HG03280 (cell line): ENCODE measurements around the gene PTPRF.

ENCODE experiments used
- ATAC-seq: cut with Tn5 transposase; IDR thresholded peaks from one replicate; pipeline ENCODE4 v1.9.1; 2021; ENCODE audit warnings: mild to moderate bottlenecking, moderate library complexity; ENCODE audit not compliant: unreplicated experiment

PTPRF gene

DNA sequence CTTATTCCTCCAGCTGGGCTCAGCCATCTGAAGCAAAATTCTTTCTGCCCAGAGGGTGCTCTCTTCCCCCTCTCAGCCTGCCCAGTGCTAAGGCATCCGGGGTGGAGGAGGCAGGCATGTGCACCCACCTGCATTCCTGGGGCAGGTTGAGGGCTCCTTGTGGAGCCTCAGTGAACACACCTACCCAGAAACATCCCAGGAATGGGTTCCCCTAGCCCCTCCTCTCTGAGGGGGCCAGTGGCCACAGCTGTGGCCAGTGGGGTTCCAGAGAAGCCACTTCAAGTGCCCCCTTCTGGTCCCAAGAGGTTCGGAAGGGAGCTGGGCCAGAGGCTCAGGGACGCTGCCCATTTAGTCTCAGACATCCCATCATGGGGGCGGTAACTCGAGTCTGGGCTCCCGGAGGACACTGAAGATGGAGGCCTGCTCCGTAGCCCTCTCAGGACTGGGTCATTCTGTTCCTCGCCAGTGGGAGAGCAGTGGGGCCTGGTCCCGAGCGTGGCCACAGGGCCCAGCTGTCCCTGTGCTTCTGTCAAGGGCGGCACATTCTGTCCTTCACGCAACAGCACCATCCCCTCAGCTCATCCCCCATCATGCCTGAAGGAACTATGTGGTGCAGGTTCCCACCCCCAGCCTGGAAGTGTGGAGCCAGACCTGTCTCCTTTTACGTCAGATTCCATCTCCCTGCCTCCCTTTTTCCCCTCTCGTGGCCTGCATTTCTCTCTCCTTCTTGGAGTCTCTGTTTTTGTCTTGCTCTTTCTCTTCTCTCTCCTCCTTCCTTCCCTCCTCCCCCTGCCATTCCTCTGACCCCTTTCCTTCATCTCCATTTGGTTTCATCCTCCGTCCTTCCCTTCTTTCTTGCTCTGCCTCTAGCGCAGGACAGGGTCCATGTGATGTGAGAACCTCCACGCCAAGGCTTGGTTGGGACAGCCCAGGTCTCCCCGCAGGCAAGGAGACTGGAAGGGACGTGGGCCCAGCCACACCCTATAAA lies 69.6 kb downstream of the PTPRF start:
- no peak for ATAC-seq

DNA sequence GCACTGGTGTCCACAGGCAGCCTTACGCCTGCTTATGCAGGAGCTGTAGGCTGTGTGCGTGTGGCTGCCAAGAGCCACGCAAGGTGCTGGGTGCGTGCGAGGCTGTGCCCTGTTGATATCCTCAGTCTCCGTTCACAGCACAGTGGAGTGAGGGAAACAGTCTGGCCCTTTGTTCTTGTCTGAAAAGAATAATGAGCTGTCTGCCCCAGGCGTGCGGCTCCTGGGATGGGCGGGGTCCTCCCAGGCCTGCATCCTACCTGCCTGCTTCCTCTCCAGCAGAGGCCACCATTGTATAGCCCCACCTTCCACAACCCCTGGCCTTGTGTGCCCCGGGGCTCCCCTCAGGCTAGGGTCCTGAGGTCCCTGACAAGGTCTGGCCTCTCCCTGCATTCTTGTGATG lies 72.3 kb downstream of the PTPRF start:
- ATAC-seq = no peak

DNA sequence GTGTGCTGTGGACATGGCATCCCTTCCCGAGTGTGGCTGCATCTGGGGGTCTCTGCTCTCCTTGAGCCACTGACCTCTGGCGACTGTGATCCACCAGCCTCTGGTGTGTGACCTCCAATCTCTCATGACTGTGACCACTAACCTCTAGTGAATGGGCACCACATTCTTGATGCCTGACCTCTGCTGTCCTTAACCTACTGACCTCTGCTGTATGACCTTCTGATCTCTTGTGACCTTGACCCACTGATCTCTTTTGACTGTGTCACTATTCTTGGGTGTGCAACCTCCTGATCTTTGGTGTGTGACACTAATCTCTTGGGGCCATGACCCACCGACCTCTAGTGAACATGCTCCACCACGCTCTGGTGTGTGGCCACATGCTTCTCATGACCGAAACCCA lies 73.5 kb downstream of the PTPRF start:
- no peak for ATAC-seq

DNA sequence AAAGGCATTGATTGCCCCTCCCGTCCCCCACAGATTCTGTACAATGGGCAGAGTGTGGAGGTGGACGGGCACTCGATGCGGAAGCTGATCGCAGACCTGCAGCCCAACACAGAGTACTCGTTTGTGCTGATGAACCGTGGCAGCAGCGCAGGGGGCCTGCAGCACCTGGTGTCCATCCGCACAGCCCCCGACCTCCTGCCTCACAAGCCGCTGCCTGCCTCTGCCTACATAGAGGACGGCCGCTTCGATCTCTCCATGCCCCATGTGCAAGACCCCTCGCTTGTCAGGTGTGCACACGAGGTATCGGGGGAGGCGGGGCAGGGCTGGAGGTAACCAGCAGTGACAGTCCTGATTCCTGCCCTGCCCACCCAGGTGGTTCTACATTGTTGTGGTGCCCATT lies 74.5 kb downstream of the PTPRF start:
- no peak for ATAC-seq

DNA sequence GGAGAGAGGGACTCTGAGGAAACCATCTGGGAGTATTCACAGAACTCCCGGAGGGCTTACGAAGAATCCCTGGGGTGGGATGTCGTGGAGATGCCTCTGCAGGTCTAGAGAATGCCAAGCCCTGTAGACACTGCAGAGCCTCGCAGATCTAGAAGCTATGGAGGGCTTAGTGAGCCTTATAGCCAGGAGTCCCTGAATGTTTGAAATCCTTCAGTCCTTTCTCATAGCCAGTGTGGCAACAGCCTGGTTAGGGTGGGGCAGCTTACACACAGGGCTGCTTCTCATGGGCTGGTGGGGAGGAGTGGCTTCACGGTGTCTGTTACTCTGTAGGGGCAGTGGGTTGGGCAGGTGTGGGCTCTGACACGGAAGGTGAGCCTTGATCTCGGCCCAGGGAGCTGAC lies 75.1 kb downstream of the PTPRF start:
- ATAC-seq = no peak

DNA sequence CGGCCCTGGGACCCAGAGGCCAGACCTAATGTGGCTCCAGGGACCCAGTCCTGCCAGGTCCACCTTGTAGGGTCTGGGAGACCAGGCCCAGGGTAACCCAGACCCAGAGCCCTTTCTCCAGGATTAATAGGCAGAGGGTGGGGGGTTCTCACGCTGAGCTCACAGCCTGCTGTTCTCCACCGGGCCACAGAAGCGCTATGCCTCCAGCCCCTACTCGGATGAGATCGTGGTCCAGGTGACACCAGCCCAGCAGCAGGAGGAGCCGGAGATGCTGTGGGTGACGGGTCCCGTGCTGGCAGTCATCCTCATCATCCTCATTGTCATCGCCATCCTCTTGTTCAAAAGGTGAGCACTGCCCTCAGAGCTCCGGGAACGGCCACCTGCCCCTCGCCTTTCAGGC lies 75.9 kb downstream of the PTPRF start:
- ATAC-seq = no peak

DNA sequence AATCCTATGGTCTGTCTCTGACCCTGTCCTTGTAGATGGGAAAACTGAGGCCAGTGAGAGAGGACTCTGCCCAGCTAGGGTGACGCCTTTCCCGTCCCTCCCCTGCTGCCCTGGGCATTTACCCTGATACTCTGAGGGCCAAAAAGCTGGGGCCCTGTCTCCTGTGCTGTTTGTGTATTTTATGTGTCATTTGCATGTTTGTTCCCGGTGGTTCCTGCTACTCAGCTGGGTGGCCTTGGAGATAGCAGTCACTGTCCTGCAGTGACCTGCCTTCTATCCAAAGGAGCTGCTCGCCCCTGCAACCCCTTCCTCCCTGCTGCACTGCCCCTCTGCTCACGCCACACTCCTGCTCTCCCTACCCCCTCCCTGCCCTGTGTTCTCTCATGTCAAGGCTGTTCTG lies 78.1 kb downstream of the PTPRF start:
- ATAC-seq = no peak

DNA sequence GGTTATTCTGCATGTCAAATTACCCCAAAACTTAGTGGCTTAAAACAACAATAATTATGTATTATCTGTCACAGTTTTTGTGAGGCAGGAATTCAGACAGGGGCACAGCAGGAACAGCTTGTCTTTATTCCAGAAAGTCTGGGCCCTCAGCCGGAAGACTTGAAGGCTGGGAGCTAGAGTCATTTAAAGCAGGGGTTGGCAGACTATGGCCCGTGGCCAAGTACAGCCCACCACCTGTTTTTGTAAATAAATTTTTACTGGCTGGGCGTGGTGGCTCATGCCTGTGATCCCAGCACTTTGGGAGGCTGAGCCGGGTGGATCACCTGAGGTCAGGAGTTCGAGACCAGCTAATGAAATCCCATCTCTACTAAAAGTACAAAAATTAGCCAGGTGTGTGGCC lies 79.7 kb downstream of the PTPRF start:
- ATAC-seq = no peak

DNA sequence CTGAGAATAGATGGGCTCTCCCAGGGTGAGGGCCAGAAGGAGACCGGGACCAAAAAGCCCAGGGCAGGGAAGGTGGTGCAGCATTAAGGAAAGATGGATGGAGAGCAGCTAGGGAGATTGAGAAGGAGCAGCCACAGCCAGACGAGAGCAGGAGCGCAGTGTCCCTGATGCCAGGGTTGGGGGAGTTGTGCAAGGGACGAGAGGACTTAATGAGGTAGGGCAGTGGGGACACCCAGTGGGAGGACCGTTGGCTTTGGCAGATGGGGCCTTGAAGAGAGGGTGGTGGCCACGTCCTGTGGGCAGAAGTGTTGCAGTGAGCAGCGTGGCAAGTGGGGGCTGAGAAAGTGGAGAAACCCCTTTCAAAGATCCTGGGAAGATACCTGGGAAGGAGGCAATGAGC lies 81.3 kb downstream of the PTPRF start:
- no peak for ATAC-seq

DNA sequence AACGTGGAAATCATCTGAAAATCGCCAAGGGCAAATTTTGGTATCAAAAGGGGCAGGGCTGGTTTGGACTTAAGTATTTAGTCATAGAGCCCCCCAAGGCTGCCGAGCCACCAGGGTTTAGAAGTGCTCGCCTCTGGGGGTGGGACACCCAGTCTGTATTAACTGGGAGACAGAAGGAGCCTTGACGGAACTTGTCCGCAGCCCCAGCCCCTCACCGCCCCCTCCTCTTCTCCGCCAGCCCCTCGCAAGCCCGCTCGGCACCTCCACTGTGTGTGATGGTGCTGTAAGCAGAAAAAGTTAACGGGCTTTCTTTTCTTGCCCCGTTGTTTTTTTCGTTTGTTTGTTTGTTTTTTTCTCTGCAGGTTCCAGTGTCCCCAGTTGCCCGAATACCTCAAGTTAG lies 81.7 kb downstream of the PTPRF start:
- no peak for ATAC-seq

DNA sequence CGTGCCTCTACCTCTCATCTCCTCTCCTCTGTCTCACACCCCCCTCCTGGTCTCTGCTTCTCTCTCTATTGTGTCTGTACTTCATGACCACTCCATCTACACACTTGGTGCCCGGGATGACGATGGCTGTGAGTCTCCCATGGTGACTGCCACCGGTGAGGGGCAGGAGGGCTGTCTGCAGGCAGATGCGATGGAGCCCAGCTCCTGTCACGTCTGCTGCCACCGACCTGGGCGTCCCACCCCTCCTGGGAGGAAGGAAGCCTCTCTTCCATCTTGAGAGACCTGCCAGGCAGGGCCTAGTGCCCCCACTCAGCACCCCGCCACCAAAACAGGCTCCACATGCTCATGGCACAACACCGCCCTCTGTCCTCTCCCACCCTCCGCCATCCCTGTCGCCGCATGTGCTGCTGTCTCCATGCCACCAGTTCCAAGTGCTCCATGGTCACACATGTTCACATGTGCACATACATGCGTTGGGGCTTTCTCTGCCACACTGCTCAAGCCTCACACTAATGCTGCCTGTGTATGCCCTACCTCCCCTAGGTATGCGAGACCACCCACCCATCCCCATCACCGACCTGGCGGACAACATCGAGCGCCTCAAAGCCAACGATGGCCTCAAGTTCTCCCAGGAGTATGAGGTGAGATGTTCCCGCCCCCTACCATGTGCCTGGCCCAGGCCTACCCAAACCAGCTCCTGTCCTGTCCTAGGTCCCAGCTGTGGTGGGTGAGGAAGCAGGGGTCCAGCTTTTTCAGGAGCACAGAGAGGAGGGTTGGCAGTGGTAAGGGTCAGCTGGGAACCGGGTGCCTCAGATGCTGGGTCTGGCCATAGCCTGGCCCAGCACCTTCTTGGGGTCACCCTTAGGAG lies 82.6 kb downstream of the PTPRF start:
- ATAC-seq = no peak

DNA sequence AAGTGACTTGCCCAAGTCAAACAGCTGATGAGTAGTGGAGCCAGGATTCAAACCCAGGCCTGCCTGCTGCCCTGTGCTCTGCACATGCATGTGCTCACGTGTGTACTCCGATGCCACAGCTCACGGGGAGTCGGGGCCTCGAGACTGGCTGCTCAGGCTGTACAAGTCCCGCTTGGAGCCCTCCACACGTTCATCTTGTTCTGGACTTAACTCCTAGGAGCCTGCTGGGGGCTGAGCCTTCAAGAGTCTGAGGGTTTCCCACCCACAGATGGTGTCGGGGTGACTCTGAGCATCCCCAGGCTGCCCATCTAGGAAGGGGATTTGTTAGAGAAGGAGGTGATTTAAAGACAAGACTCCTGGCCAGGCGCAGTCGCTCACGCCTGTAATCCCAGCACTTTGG lies 83.5 kb downstream of the PTPRF start:
- ATAC-seq = no peak

DNA sequence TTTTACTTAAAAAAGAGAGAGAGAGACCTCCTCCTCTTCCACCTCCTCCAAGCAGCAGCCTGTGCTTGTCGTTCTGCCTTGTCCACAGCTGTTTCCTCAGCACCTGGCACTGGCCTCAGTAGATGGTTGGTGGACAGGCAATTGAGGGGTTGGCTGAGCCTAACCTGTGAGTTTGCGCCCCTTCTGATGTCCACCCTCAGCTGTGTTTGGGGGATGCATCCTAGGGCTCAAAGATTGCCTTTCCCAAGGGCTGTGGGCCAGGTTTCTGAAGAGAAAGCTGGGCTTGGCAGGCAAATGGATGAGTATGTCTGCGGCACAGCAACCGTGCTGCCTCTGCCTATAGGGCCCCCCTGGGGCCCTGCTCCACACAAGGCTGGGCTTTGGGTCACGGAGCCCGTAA lies 84.2 kb downstream of the PTPRF start:
- no peak for ATAC-seq

DNA sequence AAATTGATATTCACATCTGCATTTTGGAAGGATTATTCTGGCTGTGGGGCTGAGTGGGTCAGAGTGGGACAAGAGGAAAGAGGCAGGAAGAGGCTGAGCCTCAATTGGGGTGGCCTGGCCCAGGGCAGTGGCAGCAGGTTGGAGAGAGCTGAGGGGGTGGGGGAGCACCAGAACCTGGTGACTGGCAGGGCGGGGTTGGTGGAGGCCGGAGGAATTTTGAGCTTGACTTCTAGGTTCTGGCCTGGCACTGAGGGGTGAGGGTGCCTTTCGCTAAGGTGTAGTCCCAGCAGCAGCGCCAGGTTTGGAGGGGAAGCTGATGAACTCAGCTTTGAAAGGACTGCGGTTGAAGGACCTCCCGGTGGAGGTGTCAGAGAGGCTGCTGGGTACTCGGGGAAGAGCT lies 85.7 kb downstream of the PTPRF start:
- ATAC-seq = no peak

DNA sequence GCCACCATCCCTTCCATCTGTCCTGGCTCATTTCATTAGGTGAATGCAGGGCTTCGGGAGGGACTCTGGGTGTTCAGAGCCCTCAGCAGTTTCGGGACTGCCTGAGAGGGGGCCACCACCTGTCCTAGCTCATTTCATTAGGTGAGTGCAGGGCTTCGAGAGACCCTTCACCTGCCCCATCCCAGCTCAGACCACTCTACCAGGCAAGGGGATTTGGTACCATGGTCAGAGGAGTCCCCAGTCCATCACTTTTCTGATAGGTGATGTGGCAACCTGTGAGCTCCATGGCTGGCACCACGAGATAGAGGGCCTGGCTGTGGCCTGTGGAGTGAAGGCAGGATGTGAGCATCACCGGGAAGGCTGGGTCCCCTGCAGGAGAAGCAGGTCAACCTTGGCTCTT lies 86.3 kb downstream of the PTPRF start:
- no peak for ATAC-seq

DNA sequence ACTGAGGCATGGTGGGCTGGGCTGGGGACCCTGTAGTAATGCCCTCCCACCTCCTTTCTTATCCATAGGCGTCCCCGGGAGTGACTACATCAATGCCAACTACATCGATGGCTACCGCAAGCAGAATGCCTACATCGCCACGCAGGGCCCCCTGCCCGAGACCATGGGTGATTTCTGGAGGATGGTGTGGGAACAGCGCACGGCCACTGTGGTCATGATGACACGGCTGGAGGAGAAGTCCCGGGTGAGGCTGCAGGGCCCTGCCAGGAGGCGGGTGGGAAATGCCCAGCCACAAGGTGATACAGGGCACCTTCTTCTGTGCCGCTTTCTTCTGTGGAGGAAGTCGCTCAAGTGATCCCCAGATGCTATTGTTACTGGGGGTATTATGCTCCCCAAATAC lies 87.0 kb downstream of the PTPRF start:
- ATAC-seq = no peak

DNA sequence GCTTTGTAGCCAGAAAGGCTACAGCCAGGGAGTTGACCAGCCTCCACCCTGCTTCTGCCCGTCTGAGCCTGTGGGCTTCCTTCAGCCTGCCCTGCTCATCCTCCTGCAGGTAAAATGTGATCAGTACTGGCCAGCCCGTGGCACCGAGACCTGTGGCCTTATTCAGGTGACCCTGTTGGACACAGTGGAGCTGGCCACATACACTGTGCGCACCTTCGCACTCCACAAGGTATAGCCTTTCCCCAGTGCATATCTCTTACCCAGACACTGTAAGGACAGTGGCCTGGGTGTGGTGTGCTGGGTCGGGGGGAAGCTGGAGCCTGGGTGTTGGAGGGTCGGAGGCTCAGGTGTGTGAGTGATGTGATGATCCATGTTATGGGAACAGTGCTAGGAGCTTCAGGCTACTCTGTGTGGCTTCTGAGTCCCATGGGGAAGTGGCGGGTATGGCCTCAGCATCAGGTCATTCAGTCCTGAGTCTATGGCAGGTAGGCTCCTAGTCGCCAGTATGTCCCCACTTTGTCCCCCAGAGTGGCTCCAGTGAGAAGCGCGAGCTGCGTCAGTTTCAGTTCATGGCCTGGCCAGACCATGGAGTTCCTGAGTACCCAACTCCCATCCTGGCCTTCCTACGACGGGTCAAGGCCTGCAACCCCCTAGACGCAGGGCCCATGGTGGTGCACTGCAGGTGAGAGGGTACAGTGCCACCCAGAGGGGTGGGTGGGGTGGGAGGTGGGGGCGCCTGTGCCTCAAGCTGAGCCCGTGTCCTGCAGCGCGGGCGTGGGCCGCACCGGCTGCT lies 88.0 kb downstream of the PTPRF start:
- ATAC-seq = no peak

DNA sequence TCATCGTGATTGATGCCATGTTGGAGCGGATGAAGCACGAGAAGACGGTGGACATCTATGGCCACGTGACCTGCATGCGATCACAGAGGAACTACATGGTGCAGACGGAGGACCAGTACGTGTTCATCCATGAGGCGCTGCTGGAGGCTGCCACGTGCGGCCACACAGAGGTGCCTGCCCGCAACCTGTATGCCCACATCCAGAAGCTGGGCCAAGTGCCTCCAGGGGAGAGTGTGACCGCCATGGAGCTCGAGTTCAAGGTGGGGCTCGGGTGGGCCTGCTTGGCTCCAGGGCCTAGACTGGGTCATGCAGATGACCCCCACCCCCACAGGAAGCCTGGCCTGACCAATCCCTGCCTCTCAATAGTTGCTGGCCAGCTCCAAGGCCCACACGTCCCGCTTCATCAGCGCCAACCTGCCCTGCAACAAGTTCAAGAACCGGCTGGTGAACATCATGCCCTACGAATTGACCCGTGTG lies 88.7 kb downstream of the PTPRF start:
- ATAC-seq = no peak

DNA sequence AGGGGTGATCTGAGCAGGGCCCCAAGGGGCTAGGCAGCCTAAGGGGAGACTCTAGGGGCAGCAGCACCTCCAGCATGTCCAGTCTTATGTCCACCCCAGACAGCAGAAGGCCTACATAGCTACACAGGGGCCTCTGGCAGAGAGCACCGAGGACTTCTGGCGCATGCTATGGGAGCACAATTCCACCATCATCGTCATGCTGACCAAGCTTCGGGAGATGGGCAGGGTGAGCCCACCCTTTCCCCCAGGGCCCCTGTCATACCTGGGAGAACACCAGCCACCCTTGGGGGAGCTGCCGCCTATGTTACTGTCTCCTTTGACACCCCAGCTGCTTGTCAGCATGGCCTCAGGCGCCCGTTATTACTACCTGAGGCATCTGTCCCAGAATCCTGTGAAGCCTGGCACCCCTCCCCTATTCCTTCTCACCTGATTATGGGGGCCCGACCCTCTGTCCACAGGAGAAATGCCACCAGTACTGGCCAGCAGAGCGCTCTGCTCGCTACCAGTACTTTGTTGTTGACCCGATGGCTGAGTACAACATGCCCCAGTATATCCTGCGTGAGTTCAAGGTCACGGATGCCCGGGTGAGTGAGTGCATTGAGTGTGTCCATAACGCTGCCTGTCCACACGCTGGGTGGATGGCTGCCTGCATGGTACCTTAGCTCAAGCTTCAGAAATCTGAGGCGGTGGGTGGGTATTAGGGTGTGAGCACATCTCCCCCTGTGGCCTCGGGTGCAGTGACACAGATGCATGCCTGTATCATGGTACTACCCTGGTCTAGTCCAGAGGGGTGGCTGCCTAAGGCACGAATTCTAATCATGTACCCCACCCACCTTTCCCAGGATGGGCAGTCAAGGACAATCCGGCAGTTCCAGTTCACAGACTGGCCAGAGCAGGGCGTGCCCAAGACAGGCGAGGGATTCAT lies 89.6 kb downstream of the PTPRF start:
- no peak for ATAC-seq

DNA sequence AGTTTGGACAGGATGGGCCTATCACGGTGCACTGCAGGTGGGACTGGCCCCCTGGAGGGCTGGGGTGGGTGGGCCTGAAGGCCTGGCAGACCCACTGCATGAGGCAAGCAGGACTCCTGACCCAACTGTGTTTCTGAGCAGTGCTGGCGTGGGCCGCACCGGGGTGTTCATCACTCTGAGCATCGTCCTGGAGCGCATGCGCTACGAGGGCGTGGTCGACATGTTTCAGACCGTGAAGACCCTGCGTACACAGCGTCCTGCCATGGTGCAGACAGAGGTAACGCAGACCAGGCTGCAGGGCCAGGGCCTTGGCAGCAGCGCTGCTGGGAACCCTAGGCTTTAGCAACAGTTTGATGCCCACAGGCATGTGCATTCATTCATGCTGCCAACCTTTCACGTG lies 90.3 kb downstream of the PTPRF start:
- no peak for ATAC-seq
